Type B pancreatic cell (in vitro differentiated cells): ENCODE results near the gene CYP39A1. TPM values are rescaled to one million over a fixed set of nuclear protein-coding genes. Genes with fewer than 3 reads are reported as not detected.

ENCODE experiments used
- DNase-seq: peaks from one replicate; pipeline ENCODE4 v3.0.0; 2021; ENCODE audit warnings: mixed read lengths; ENCODE audit not compliant: unreplicated experiment; ENCODE audit errors: extremely low spot score
- H3K27ac Mint-ChIP-seq: 2 replicates; pipeline ENCODE4 v1.8.0; 2021; ENCODE audit warnings: mild to moderate bottlenecking, mixed read lengths
- H3K27me3 Mint-ChIP-seq: 2 replicates; pipeline ENCODE4 v1.8.0; 2021; ENCODE audit warnings: mixed read lengths
- H3K36me3 Mint-ChIP-seq: 2 replicates; pipeline ENCODE4 v1.8.0; 2021; ENCODE audit warnings: mixed read lengths
- H3K4me1 Mint-ChIP-seq: one replicate; pipeline ENCODE4 v1.8.0; 2021; ENCODE audit warnings: mixed read lengths; ENCODE audit not compliant: unreplicated experiment
- H3K4me3 Mint-ChIP-seq: 2 replicates; pipeline ENCODE4 v1.8.0; 2021; ENCODE audit warnings: mild to moderate bottlenecking, mixed read lengths
- H3K9me3 Mint-ChIP-seq: 2 replicates; pipeline ENCODE4 v1.8.0; 2021; ENCODE audit warnings: mixed read lengths
- total RNA-seq: library from RNA; stranded (reverse); gene quantifications from 2 replicates; pipeline ENCODE4 v1.2.1, GENCODE V29; 2021; ENCODE audit warnings: low replicate concordance
- TF ChIP-seq, protein P1 (sequence below): fragments of 200-600 bp; sonication (generic); conservative IDR thresholded peaks from 2 replicates; pipeline ENCODE4 v1.5.0; 2021; ENCODE audit warnings: antibody characterized with exemption, mild to moderate bottlenecking

Gene CYP39A1
- total RNA-seq, 1 donor from 2014 or later: 6.7 TPM

DNA sequence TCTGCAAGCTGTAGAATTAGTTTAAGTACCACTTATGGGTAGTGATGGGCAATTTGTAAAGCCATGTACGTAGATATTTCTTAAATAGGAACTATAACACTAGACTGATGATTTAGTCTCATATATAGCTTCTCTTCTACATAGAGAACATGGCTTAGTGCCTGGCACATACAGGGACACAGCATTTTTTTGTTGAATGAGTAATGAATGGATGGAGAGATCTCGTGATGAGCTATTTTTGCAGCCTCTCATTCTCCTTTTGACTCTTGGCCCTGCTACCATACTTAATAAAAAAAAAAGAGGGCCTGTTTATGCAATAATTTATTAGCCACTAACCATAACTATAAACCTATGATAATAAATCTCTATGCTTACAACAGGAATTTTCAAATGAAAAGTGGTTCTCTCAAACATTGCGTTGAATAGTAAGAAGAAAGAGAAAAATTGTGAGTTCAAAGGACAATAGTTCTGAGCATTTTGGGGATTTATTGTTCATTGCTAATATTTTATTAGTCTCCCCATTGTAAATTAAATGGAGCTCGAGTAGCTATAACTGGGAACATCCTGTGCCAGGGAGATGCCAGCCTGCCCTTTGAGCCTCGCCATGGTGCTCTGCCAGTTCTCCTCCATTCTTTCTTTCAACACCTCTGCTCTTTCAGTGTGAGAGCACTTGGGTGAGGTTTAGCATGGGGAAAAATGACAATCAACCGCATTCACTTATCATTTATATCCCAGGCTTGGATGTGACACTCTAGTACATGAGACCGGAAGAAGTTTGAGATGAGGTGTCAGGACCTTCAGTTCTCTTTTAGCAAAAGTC is 146.7 kb downstream of the CYP39A1 start:
- Mint-ChIP-seq H3K36me3 (no peaks in the 10 kb centered on the region), H3K4me3 (no peak overlapping the region), H3K27ac (no peak overlapping the region), H3K4me1 (no peaks in the 10 kb centered on the region), H3K27me3 (peaks cover 3% of the 10 kb centered on the region), H3K9me3 (no peaks in the 10 kb centered on the region)
- no peak for DNase-seq
- TF ChIP-seq, protein P1, sequence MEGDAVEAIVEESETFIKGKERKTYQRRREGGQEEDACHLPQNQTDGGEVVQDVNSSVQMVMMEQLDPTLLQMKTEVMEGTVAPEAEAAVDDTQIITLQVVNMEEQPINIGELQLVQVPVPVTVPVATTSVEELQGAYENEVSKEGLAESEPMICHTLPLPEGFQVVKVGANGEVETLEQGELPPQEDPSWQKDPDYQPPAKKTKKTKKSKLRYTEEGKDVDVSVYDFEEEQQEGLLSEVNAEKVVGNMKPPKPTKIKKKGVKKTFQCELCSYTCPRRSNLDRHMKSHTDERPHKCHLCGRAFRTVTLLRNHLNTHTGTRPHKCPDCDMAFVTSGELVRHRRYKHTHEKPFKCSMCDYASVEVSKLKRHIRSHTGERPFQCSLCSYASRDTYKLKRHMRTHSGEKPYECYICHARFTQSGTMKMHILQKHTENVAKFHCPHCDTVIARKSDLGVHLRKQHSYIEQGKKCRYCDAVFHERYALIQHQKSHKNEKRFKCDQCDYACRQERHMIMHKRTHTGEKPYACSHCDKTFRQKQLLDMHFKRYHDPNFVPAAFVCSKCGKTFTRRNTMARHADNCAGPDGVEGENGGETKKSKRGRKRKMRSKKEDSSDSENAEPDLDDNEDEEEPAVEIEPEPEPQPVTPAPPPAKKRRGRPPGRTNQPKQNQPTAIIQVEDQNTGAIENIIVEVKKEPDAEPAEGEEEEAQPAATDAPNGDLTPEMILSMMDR: no peak

DNA sequence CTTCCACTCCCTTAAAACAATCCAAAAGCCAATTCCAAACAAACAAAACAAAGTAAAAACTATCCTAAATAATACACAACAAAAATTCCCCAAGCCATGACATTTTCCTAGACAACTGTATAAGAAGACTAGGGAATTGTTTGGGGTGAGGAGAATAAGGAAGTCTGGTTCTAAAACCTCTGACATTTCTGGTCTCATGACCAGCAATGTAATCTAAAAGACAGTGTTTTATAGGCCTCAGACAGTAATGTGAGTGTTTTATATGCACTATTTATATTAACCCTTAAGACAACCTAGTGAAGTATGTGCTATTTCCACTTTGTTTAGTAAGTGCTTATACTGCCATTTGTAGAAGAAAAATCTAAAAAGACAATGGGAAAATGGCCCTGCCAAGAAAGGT is 148.4 kb downstream of the CYP39A1 start:
- Mint-ChIP-seq H3K4me3 (no peak overlapping the region), H3K9me3 (no peaks in the 10 kb centered on the region), H3K4me1 (no peaks in the 10 kb centered on the region), H3K36me3 (no peaks in the 10 kb centered on the region), H3K27me3 (peaks cover 11% of the 10 kb centered on the region), H3K27ac (no peak overlapping the region)
- TF ChIP-seq, protein P1: no peak
- DNase-seq: no peak

DNA sequence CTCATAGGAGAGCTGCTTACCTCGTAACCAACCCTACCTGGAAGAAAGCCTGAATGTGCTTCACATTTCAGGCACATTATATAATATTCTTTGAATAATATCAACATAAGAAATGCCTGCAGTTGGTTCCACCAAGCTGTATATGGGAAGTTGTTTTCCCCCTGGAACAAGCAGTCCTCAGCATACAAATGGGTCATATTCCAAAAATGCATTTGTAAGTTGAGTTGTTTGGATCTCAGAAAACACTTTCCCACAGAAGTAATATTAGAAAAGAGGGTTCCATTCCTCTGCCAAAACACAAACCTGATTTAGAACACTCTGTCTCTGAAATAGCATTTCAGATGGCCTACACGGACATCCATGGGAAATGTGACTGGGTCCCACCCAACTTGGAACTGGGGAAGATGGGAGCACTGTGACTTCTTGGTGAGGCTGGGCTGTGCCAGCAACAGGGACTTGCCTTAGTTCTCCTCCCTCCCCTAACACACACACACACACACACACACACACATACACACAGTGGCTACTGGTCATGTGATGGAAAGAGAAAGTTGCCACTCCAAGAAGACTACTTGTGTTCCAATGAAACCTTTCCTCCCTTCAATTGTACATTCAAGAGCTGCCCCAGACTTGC is 150.0 kb downstream of the CYP39A1 start:
- Mint-ChIP-seq H3K4me3 (no peak overlapping the region), H3K27me3 (peaks cover 15% of the 10 kb centered on the region), H3K27ac (no peak overlapping the region), H3K36me3 (no peaks in the 10 kb centered on the region), H3K4me1 (no peaks in the 10 kb centered on the region), H3K9me3 (no peaks in the 10 kb centered on the region)
- TF ChIP-seq, protein P1: no peak
- DNase-seq: no peak

DNA sequence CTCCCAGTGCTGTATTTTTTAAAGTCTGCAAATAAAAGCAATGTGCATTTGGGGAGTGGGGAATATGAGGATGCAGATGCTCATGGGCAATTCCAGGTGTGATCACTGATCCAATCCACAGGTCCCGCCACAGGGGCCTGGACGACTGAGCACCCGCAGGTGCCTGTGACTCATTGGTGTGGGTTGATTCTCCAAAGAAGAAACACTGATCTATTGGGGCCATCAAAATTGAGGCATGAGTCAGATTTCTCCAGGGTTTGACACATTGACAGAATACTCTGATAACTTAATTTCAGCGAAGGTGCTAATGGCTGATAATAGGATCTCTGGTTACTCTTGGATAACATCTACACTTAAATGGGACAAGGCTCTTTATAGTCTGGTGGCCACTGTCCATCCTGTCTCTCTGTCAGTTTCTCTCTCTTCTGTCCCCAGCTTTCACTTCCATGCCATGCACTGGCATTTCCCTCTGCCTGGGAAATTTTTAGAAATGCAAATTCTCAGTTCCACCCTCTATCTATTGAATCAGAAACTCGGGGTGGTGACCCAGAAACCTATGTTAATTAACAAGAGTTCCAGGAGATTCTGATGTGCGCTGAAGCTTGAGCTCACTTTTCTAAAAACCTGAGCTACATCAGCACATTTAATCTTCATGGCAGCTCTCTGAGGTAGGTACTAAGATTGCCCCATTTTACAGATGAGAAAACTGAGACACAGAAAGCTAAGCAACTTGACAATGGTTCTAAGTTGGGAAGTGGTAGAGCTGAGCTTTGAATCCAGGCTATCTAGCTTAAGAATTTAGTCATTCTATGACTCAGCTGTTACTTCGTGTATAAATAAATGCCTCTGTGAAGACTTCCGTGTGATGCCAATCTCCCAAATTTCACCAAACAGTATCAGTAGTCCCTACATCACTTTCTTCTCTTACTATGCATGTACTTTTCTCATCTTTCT is 151.2 kb downstream of the CYP39A1 start:
- H3K4me3 Mint-ChIP-seq: no peak overlapping the region
- peaks cover 19% of the 10 kb centered on the region for H3K27me3 Mint-ChIP-seq
- DNase-seq: no peak
- H3K36me3 Mint-ChIP-seq: no peaks in the 10 kb centered on the region
- TF ChIP-seq, protein P1: no peak
- H3K4me1 Mint-ChIP-seq: no peaks in the 10 kb centered on the region
- no peak overlapping the region for H3K27ac Mint-ChIP-seq
- no peaks in the 10 kb centered on the region for H3K9me3 Mint-ChIP-seq

DNA sequence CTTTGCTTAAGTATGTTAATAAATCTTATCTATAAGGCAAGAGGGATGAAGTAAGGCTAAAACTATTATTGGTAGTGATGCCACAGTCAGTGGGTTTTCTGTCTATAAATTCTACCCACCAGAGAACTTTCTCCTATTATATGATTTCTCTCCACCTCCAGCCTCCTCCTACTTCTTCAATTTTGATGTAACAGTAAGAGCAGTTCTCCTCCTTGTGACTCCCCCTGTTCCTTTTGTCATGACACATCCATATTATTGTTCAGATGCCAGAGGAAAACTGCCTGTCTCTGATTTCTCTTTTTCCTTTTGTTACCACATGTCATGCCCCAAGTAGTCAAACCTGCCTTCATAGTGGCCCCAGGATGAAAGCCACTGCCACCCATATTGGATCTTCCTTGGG is 152.2 kb downstream of the CYP39A1 start:
- TF ChIP-seq, protein P1: no peak
- Mint-ChIP-seq H3K4me1 (no peaks in the 10 kb centered on the region), H3K27me3 (peaks cover 22% of the 10 kb centered on the region), H3K36me3 (no peaks in the 10 kb centered on the region), H3K4me3 (no peak overlapping the region), H3K9me3 (no peaks in the 10 kb centered on the region), H3K27ac (no peak overlapping the region)
- no peak for DNase-seq
